ENCODE results near the gene EWSR1.

GRCh38 chr22:29348956-29349355 is 80.9 kb downstream of the EWSR1 start:
- TF ChIP-seq CTCF (IDR thresholded peaks at IDR 0.05) (no peak), ZFX (IDR thresholded peaks at IDR 0.05; ENCODE audit: borderline replicate concordance) (no peak)
